ENCODE results near the gene CSNK1A1L. TPM values are rescaled to one million over a fixed set of nuclear protein-coding genes. Genes with fewer than 3 reads are reported as not detected.

CSNK1A1L gene
- total and polyA plus RNA-seq, 2 of the 13 experiments (the other 11 are each of a cell fraction or from before 2014, with no cell fraction given), result not detected

- Histone ChIP-seq H3K79me2 (ENCODE audit: insufficient read depth, low read length) (peaks cover 28% of the 10 kb centered on the region), H3K9ac (ENCODE audit: insufficient read depth, low read depth, low read length) (peak within 1 kb of the TSS; percentile 82), H4K20me1 (ENCODE audit: insufficient read depth, low read length) (no peaks in the 10 kb centered on the region), H3K4me1 (ENCODE audit: insufficient read depth, low read length) (peaks cover 18% of the 10 kb centered on the region), H3K4me3 (replicated peaks in 1 of 3; ENCODE audit: insufficient read depth in 1 of 3, low read depth in 2 of 3, low read length in 3 of 3) (peak within 1 kb of the TSS; percentile 69 to 89 (median 86)), H3K4me2 (ENCODE audit: low read depth, low read length) (peak within 1 kb of the TSS; percentile 77), H3K27ac (ENCODE audit: extremely low read length, insufficient read depth, low read length) (peak within 1 kb of the TSS; percentile 71), H3K36me3 (replicated peaks in 1 of 2; ENCODE audit: control insufficient read depth in 1 of 2, insufficient read depth in 2 of 2, low read length in 2 of 2) (no peaks in the 10 kb centered on the region), H3K9me3 (ENCODE audit: low read length) (no peaks in the 10 kb centered on the region), H3K27me3 (ENCODE audit: control insufficient read depth in 1 of 2, insufficient read depth in 2 of 2, low read length in 2 of 2) (peaks cover 0 to 3% of the 10 kb centered on the region in 2 experiments; a peak in 1 of 5 replicates), H2AFZ (ENCODE audit: low read length) (peak within 1 kb of the TSS; percentile 99)
- FAIRE-seq (peak; percentile 48), ATAC-seq (peak; percentile 98), DNase-seq (ENCODE audit: low spot score) (peak; percentile 77)
- CTCF ChIA-PET (ENCODE audit: low intra/inter-chr PET ratio, low total read pairs), result no interaction called here
- TSS peak; percentile 80 for BruUV-seq (replicated peaks)
- intact Hi-C loops (cut with micrococcal nuclease; ENCODE audit: unreplicated experiment) (loop anchor here (1.0 to 5.0 kb wide), 3 partner anchors 10 to 240 kb away; partner anchors contain the start of genes EXOSC8 and RFXAP), in situ Hi-C loops (cut with HindIII; ENCODE audit: extremely low pct_ligation_motif_present, low pct_unique_long_range_greater_than_20kb) (no loop called here)
- WGBS (ENCODE audit: low lambda C conversion rate), result 1% methylated on average over 29 of the region's 75 CpGs
- POLR2A ChIA-PET, result no interaction called here
- TF ChIP-seq, protein P1, sequence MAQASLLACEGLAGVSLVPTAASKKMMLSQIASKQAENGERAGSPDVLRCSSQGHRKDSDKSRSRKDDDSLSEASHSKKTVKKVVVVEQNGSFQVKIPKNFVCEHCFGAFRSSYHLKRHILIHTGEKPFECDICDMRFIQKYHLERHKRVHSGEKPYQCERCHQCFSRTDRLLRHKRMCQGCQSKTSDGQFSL (CRISPR knock-in tag; IDR thresholded peaks at IDR 0.05), result peak; percentile 99
- TF ChIP-seq ELF1 (CRISPR knock-in tag; IDR thresholded peaks at IDR 0.05) (no peak; the same call in 1 of the 2 replicates), CBX1 (IDR thresholded peaks at IDR 0.05; ENCODE audit: low read depth) (peak; percentile 81), ZNF670 (CRISPR knock-in tag; IDR thresholded peaks at IDR 0.05; ENCODE audit: borderline replicate concordance) (no peak), GFI1 (CRISPR knock-in tag; IDR thresholded peaks at IDR 0.05; ENCODE audit: borderline replicate concordance) (no peak), PRDM4 (CRISPR knock-in tag; IDR thresholded peaks at IDR 0.05; ENCODE audit: borderline replicate concordance) (no peak), CEBPZ (IDR thresholded peaks at IDR 0.05; ENCODE audit: low read length) (no peak), RBFOX2 (IDR thresholded peaks at IDR 0.05; ENCODE audit: low read depth, low read length) (peak; percentile 96), TMF1 (CRISPR knock-in tag; IDR thresholded peaks at IDR 0.05; ENCODE audit: low read depth) (peak; percentile 46; the same call in 1 of the 2 replicates)
- TF ChIP-seq, protein P2, sequence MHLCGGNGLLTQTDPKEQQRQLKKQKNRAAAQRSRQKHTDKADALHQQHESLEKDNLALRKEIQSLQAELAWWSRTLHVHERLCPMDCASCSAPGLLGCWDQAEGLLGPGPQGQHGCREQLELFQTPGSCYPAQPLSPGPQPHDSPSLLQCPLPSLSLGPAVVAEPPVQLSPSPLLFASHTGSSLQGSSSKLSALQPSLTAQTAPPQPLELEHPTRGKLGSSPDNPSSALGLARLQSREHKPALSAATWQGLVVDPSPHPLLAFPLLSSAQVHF (CRISPR knock-in tag; IDR thresholded peaks at IDR 0.05), result no peak
- TF ChIP-seq, protein P3, sequence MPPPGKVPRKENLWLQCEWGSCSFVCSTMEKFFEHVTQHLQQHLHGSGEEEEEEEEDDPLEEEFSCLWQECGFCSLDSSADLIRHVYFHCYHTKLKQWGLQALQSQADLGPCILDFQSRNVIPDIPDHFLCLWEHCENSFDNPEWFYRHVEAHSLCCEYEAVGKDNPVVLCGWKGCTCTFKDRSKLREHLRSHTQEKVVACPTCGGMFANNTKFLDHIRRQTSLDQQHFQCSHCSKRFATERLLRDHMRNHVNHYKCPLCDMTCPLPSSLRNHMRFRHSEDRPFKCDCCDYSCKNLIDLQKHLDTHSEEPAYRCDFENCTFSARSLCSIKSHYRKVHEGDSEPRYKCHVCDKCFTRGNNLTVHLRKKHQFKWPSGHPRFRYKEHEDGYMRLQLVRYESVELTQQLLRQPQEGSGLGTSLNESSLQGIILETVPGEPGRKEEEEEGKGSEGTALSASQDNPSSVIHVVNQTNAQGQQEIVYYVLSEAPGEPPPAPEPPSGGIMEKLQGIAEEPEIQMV (CRISPR knock-in tag; IDR thresholded peaks at IDR 0.05; ENCODE audit: low read depth), result no peak
Measured at GRCh38 chr13:37058910-37059847, 46.3 kb downstream of the CSNK1A1L start, which contains the start of gene SUPT20H. Gene SUPT20H (minus strand): TSS chr13:37059688. CDS start chr13:37051490, 8,198 bp downstream.
